Measurements from ENCODE around the gene TTC34. TPM values are rescaled to one million over a fixed set of nuclear protein-coding genes. Genes with fewer than 3 reads are reported as not detected.

The TTC34 gene
- total RNA-seq, 1 donor from 2014 or later = 1.4 TPM

DNA sequence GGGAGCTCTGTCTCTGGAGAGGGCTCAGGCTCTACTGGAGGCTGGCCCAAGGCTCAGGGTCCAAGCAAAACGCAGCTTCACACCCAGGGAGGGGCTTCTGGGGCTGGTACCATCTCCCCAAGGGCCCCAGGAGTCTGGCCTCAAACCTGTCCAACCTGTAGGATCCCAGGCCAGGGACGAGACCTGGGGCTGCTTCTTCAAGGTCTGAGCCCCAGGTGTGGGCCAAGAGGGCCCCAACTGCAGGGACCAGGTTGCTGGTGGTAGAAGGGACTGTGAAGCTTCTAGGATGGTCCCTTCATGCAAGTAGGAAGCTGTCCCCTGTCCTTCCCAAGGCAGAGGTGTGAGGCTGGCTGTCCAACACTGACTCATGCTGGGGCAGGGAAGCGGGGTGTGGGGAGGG, 160.9 kb downstream of the TTC34 start:
- ATAC-seq = no peak
- intact Hi-C loops (cut with DNase I) = no loop called here
- no peak for DNase-seq (ENCODE audit: low spot score)

GRCh38 chr1:2639607-2640521, 161.6 kb downstream of the TTC34 start:
- intact Hi-C loops (cut with DNase I) = no loop called here
- DNase-seq (ENCODE audit: low spot score) = peak; percentile 53
- ATAC-seq = no peak

- no peak for ATAC-seq
These were observed 162.3 kb downstream of the TTC34 start for GRCh38 chr1:2639203-2639602.

DNA sequence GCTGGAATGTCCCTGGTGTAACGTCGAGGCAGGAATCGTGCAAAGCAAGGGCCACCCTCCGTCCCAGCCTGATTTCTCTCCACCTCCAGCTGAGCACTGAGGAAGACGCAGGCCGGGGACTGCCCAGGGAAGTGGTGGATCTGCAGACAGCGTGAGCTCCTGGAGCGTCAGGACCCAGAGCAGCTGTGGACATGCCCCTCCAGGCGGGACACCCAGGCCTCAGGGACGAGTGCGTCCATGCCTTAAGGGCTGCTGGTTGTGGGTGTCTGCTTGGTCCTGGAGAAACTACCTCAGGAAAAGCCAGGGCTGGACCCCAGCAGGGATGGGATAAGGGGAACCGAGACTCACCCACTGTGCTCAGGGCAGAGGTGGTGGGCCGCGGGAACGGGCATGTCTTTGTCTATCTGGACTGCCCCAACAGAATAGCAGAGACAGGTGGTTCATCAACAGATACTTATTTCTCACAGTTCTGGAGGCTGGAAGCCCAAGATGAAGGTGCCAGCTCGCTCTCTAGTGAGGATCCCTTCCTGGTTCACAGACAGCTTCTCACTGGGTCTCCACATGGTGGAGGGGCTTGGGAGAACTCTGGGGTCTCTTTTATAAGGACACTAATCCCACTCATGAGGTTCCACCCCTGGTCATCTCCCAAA, 162.9 kb downstream of the TTC34 start:
- intact Hi-C loops (cut with DNase I) = no loop called here
- DNase-seq (ENCODE audit: low spot score) (no peak), ATAC-seq (no peak)

More at GRCh38 chr1:2639203-2639602, 162.3 kb downstream of the TTC34 start:
- peak; percentile 49 for DNase-seq (ENCODE audit: low spot score)
- intact Hi-C loops (cut with DNase I) = no loop called here

DNA sequence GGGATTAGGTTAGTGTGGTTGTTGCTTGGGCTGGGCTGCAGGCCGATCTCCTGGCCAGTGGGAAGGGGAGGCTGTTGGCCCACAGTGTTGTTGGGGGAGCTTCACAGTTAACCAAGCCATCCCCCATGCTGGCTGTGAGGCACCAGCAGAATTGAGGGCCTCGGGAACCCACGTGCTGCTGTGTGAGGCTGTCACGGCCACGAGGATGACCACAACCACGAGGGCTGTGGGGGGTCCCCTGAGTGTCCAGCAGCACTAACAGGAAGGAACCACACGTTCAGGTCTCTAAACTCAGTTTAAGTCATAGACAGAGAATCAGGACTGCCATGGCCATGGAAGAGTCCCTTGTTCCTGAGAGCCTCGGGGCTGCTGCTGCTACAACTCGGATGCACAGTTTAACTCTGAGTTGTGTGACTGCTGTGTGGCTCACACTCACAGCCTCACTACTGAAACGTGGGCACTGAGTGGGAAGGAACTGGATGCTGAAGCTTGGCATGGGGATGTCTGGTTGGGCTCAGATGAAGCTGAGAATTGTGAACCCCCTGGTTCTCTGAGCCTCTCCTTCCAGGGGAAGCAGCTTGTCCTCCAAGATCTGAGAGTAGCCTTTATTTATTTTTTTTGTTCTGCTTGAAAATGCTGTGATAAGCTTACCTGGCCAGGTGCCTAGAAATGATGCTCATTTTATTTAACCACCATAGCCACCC, 163.9 kb downstream of the TTC34 start:
- intact Hi-C loops (cut with DNase I) = no loop called here
- DNase-seq (ENCODE audit: low spot score) = no peak
- ATAC-seq = no peak

DNA sequence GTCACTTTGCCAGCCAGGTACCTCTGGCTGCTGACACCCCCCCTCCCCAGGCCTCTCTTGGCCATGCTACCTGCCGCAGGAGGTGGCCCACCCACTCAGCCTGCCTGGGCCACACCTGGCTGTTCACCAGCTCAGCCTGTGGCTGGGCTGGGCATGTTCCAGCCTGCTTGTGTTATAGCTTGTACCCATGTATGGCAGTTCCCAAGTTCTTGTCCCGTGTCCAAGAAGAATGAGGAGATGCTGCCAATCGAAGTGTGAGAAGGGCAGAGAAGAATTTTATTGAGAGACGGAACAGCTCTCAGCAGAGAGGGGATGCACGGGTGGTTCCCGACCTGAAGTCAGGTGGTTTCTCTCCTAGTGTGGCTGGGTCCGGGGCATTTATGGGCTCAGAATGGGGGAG, 164.8 kb downstream of the TTC34 start:
- no peak for DNase-seq (ENCODE audit: low spot score)
- intact Hi-C loops (cut with DNase I) = no loop called here
- no peak for ATAC-seq

DNA sequence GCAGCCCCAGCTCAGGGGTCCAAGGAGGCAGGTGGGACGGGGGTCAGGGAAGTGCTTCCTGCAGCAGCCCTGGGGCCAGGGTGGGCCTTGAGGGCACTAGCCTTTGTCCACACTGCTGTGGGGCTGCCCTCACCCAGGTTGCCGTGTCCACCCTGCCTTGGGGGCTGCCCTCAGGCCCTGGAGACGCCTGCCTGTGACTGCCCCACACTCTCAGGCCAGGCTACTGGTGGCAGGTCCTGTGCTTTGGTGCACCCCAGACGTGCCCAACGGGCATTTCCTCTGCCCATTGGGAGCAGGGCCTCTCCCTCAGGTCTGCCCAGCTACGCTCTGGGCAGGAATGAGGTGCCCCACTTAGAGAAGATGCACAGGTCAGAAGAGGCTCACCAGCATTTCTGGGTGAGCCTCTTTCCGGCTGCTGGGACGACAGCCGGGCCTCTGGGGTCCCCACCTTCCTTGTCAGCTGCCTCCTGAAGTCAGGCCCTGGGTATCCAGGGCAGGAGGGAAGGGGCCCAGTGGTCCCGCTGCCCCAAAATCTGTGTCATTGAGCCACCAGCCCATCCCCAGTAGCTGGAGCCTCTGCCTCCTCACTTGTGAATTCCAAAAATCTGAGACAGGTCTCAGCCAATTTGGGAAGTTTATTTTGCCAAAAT, 166.0 kb downstream of the TTC34 start:
- intact Hi-C loops (cut with DNase I) = no loop called here
- DNase-seq (ENCODE audit: low spot score) = no peak
- ATAC-seq = no peak

GRCh38 chr1:2633936-2634491, 167.5 kb downstream of the TTC34 start:
- peak; percentile 42 for DNase-seq (ENCODE audit: low spot score)
- intact Hi-C loops (cut with DNase I) = no loop called here
- ATAC-seq = no peak

GRCh38 chr1:2633366-2633935, 168.0 kb downstream of the TTC34 start:
- ATAC-seq = no peak
- DNase-seq (ENCODE audit: low spot score) = peak; percentile 49
- intact Hi-C loops (cut with DNase I) = no loop called here

GRCh38 chr1:2632561-2633361, 168.7 kb downstream of the TTC34 start, which contains the start of gene MMEL1:
Gene MMEL1, minus strand, starts transcription at chr1:2633016. Its CDS starts 3,532 bp downstream, at chr1:2629484.
- ATAC-seq (no peak), DNase-seq (ENCODE audit: low spot score) (no peak)
- intact Hi-C loops (cut with DNase I) = no loop called here

- intact Hi-C loops (cut with DNase I) = no loop called here
- no peak for DNase-seq (ENCODE audit: low spot score)
- ATAC-seq = no peak
These were observed 169.5 kb downstream of the TTC34 start for GRCh38 chr1:2632051-2632430.

DNA sequence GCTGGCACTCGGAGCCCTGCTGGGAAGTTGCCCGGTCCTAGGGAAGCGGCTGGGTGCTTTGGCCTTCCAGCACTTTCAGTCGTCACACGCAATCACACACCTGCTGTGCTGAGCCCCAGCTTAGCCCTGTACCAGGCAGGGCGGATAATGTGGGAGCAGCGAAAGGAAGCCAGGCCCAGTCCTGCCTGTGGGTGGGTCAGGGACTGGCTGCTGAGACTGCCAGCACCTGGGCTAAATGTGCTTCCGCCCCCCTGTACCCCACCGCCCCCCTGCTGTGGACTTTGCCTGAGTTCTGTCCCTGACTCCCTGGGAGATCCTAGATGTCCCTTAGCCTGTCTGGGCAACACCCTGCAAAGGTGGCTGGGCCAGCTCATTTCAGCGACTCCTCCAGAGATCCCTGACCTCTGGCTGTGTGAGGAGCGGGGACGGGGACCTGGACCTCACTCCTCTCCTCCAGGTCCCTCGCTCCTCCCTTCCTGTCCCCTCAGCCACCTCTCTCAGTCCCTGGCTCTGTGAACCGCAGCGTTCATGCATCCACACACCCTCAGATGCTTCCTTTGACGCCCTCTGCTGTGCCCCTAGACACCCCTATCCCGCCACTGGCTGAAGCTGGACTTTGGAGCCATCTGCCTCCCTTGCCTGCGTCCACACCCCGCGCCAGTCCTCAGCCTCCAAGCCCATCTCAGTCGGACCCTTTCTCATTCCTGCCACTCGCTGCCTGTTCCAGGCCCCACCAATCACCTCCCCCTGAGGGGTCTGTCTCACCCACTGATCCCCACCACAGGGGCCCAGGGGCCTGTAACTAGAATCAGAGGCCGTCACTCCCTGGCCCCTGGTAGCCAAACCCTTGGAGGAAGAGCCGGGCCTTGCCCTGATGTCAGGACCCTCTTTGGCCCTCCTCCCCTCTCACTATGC, 170.1 kb downstream of the TTC34 start:
- intact Hi-C loops (cut with DNase I) = no loop called here
- ATAC-seq (no peak), DNase-seq (ENCODE audit: low spot score) (no peak)

- no peak for ATAC-seq
- intact Hi-C loops (cut with DNase I) = no loop called here
- DNase-seq (ENCODE audit: low spot score) = no peak
These were observed 170.9 kb downstream of the TTC34 start for GRCh38 chr1:2630498-2631135.

GRCh38 chr1:2629627-2630497, 171.6 kb downstream of the TTC34 start:
- ATAC-seq (no peak), DNase-seq (ENCODE audit: low spot score) (no peak)
- intact Hi-C loops (cut with DNase I) = no loop called here

DNA sequence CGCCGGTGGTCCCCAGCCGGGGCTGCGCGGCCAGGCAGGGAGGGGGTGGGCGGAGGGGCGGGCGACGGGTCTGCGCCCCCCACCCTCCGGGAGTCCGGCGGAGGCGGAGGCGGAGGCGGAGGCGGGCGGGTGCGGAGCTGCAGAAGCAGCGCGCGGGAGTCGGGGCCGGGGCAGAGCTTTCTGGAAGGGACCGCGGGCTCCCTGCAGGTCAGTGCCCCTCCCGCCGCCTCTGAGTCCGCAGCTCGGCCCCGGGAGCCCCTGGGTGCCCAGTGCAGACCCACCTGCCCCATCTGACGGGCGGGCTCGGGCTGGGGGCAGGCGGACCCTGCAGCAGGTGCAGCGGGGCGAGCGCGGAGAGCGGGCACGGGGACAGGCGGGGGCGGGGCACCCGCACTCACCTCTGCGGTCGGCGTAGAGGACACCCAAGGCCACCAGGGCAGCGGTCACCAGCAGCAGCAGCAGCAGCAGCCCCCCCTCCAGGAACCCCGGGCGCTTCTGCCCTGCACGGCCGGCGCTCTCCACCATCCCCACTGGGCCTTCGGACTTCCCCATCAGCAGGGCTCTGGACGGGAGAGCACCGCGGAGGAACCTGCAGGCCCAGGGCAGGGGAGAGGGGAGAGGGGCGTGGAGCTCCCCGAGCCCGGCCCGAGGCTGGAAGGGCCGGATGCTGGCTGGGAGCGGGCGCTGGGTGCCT, 172.4 kb downstream of the TTC34 start:
- DNase-seq (ENCODE audit: low spot score) (no peak), ATAC-seq (no peak)
- intact Hi-C loops (cut with DNase I) = no loop called here
